HepG2 (cell line): ENCODE data around the gene ABCC3. TPM values are rescaled to one million over a fixed set of nuclear protein-coding genes. Genes with fewer than 3 reads are reported as not detected.
A peak's percentile ranks its signal among the peaks of the same experiment; 100 is the strongest.

Experiments
- ARID4A ChIP-seq: sonication (generic); formaldehyde crosslinking; IDR thresholded peaks from 2 replicates; pipeline ENCODE4 v1.5.0; 2020; ENCODE audit warnings: mild to moderate bottlenecking, missing genetic modification reagents, borderline replicate concordance
- BRD4 ChIP-seq: sonication (generic); formaldehyde crosslinking; IDR thresholded peaks from 2 replicates; pipeline ENCODE4 v1.4.0; 2020; ENCODE audit warnings: missing genetic modification reagents
- CAMTA2 ChIP-seq: sonication (generic); formaldehyde crosslinking; IDR thresholded peaks from 2 replicates; pipeline ENCODE4 v1.4.0; 2020; ENCODE audit warnings: mild to moderate bottlenecking, missing genetic modification reagents, borderline replicate concordance
- CEBPG ChIP-seq: IDR thresholded peaks from 2 replicates; pipeline ENCODE4 v1.6.1; 2016
- GABPB1 ChIP-seq: IDR thresholded peaks from 2 replicates; pipeline ENCODE4 v1.6.1; 2016; ENCODE audit warnings: mild to moderate bottlenecking, missing genetic modification reagents, moderate library complexity, missing compliant biosample characterization
- GPN1 ChIP-seq: sonication (generic); formaldehyde crosslinking; IDR thresholded peaks from 2 replicates; pipeline ENCODE4 v1.5.1; 2020; ENCODE audit warnings: missing genetic modification reagents, borderline replicate concordance
- IRX3 ChIP-seq: sonication (generic); formaldehyde crosslinking; IDR thresholded peaks from 2 replicates; pipeline ENCODE4 v1.8.1; 2023; ENCODE audit warnings: mild to moderate bottlenecking, low read depth, missing genetic modification reagents, borderline replicate concordance
- KAT7 ChIP-seq: IDR thresholded peaks from 2 replicates; pipeline ENCODE4 v1.6.1; 2018; ENCODE audit warnings: borderline replicate concordance, missing compliant biosample characterization
- KLF9 ChIP-seq: IDR thresholded peaks from 2 replicates; pipeline ENCODE4 v1.6.1; 2016; ENCODE audit warnings: low read depth
- LRRFIP1 ChIP-seq: sonication (generic); formaldehyde crosslinking; conservative IDR thresholded peaks from 2 replicates; pipeline ENCODE4 v1.4.0; 2020; ENCODE audit warnings: missing genetic modification reagents
- MAFK ChIP-seq, 2 experiments: IDR thresholded peaks in 1 of 2; conservative IDR thresholded peaks in 1 of 2; 2 replicates each; pipeline ENCODE4 v1.6.1; 2011; ENCODE audit warnings: improper control_type of control experiment in 2 of 2, low read length in 2 of 2
- MBNL3 ChIP-seq: fragments of 250-450 bp; sonication (Bioruptor Pico); conservative IDR thresholded peaks from 2 replicates; pipeline ENCODE4 v1.8.0; 2022; ENCODE audit warnings: mild to moderate bottlenecking, inconsistent platforms
- NR2F2 ChIP-seq: IDR thresholded peaks from 2 replicates; pipeline ENCODE4 v1.6.1; 2012; ENCODE audit warnings: low read depth, inconsistent platforms, borderline replicate concordance
- PCBP2 ChIP-seq: fragments of 200-400 bp; formaldehyde crosslinking; optimal IDR thresholded peaks from 2 replicates; pipeline ENCODE3; 2018; ENCODE audit warnings: low read length, low read depth; ENCODE audit not compliant: poor library complexity, severe bottlenecking
- RFX5 ChIP-seq: IDR thresholded peaks from 2 replicates; pipeline ENCODE4 v1.6.1; 2011; ENCODE audit warnings: low read depth, low read length, improper control_type of control experiment
- SRF ChIP-seq: IDR thresholded peaks from 2 replicates; pipeline ENCODE4 v1.6.1; 2011; ENCODE audit warnings: mild to moderate bottlenecking, low read depth, low read length, moderate library complexity
- TEAD2 ChIP-seq: sonication (generic); formaldehyde crosslinking; IDR thresholded peaks from 2 replicates; pipeline ENCODE4 v1.9.0; 2021; ENCODE audit warnings: missing genetic modification reagents
- THYN1 ChIP-seq: sonication (generic); formaldehyde crosslinking; IDR thresholded peaks from 2 replicates; pipeline ENCODE4 v1.8.1; 2023; ENCODE audit warnings: low read depth, mild to moderate bottlenecking, moderate library complexity, missing genetic modification reagents, borderline replicate concordance
- ZNF10 ChIP-seq: sonication (generic); formaldehyde crosslinking; IDR thresholded peaks from 2 replicates; pipeline ENCODE4 v1.4.0; 2020; ENCODE audit warnings: mild to moderate bottlenecking, low read depth, missing genetic modification reagents, borderline replicate concordance
- ZNF362 ChIP-seq: sonication (generic); formaldehyde crosslinking; IDR thresholded peaks from 2 replicates; pipeline ENCODE4 v1.4.0; 2020; ENCODE audit warnings: missing genetic modification reagents, mild to moderate bottlenecking, borderline replicate concordance
- ZNF672 ChIP-seq: sonication (generic); formaldehyde crosslinking; IDR thresholded peaks from 2 replicates; pipeline ENCODE4 v1.8.1; 2022; ENCODE audit warnings: missing genetic modification reagents
- ZNF678 ChIP-seq: sonication (generic); formaldehyde crosslinking; IDR thresholded peaks from 2 replicates; pipeline ENCODE4 v1.4.0; 2020; ENCODE audit warnings: mild to moderate bottlenecking, missing genetic modification reagents
- ZNF773 ChIP-seq: sonication (generic); formaldehyde crosslinking; IDR thresholded peaks from 2 replicates; pipeline ENCODE4 v1.4.0; 2020; ENCODE audit warnings: missing genetic modification reagents, borderline replicate concordance
- polyA plus RNA-seq, 8 experiments: library from polyadenylated mRNA; depleted of rRNA in 3 of 8; stranded (reverse) in 7 of 8; unstranded in 1 of 8; fragments of >200 nt; fragmentation: Illumina TruSeq in 4 of 8; extraction: Trizol in 4 of 8; gene quantifications; 2 replicates each; pipeline versions ENCODE4 v1.2.1 to v1.2.3, GENCODE V29; 2011 to 2016; ENCODE audit warnings: low read depth in 4 of 8, missing spikeins in 1 of 8, mixed read lengths in 1 of 8; ENCODE audit not compliant: insufficient read depth in 1 of 8
- total RNA-seq, 5 experiments: library from RNA; depleted of rRNA; stranded (reverse); fragments of >200 nt; fragmentation: Illumina TruSeq; extraction: Trizol; gene quantifications; 2 replicates each; pipeline ENCODE4 v1.2.3, GENCODE V29; 2016; ENCODE audit warnings: low read depth in 1 of 5

The ABCC3 gene
- total and polyA plus RNA-seq, 2 of the 13 experiments (the other 11 are each of a cell fraction or from before 2014, with no cell fraction given), result 25.2 to 50.7 TPM

- TF ChIP-seq MBNL3 (CRISPR knock-in tag) (no peak), PCBP2 (no peak), NR2F2 (no peak), GPN1 (CRISPR knock-in tag) (no peak), ZNF362 (CRISPR knock-in tag) (no peak), BRD4 (CRISPR knock-in tag) (no peak), LRRFIP1 (no peak), IRX3 (CRISPR knock-in tag) (no peak), CAMTA2 (CRISPR knock-in tag) (no peak), CEBPG (CRISPR knock-in tag) (peak; percentile 89), KLF9 (no peak), RFX5 (no peak), THYN1 (CRISPR knock-in tag) (no peak), ZNF10 (no peak), SRF (no peak), ARID4A (no peak; the same call in 1 of the 2 replicates), TEAD2 (CRISPR knock-in tag) (no peak), ZNF773 (no peak), ZNF678 (peak; percentile 16; the same call in 1 of the 2 replicates), MAFK (conservative IDR thresholded peaks at IDR 0.05 in 1 of 2, IDR thresholded peaks at IDR 0.05 in 1 of 2; ENCODE audit: low read length in 2 of 2) (no peak), GABPB1 (CRISPR knock-in tag) (peak; percentile 60), ZNF672 (CRISPR knock-in tag) (no peak), KAT7 (CRISPR knock-in tag) (peak; percentile 10; the same call in 1 of the 2 replicates)
Observed at GRCh38 chr17:50634224-50634914, at the start of gene ABCC3 (continued).
